ENCODE data around the gene BATF3.

The BATF3 gene

GRCh38 chr1:212722270-212722957 lies 22.8 kb upstream of the BATF3 start:
- TF ChIP-seq NFRKB (IDR thresholded peaks at IDR 0.05), result no peak
- TF ChIP-seq HDGF (IDR thresholded peaks at IDR 0.05; ENCODE audit: borderline replicate concordance), result no peak
- TF ChIP-seq ARNT (IDR thresholded peaks at IDR 0.05), result no peak
- no peak for TF ChIP-seq FOXK2 (IDR thresholded peaks at IDR 0.05)
- no peak for TF ChIP-seq FOXA1 (IDR thresholded peaks at IDR 0.05)
- TF ChIP-seq LEF1 (IDR thresholded peaks at IDR 0.05; ENCODE audit: borderline replicate concordance), result no peak
- no peak for TF ChIP-seq ZNF384 (IDR thresholded peaks at IDR 0.05)
- no peak for TF ChIP-seq PKNOX1 (IDR thresholded peaks at IDR 0.05)
- TF ChIP-seq FOXM1 (IDR thresholded peaks at IDR 0.05; ENCODE audit: borderline replicate concordance), result no peak
- TF ChIP-seq L3MBTL2 (conservative IDR thresholded peaks at IDR 0.05), result no peak
- TF ChIP-seq ELF4 (IDR thresholded peaks at IDR 0.05), result no peak
- no peak for TF ChIP-seq BHLHE40 (IDR thresholded peaks at IDR 0.05; ENCODE audit: borderline replicate concordance)
- ChIA-PET POLR2A (no interaction called here), CTCF (no interaction called here)
- DNase-seq (ENCODE audit: extremely low spot score), result no peak

- CTCF ChIA-PET, result no interaction called here
- TF ChIP-seq FOXK2 (IDR thresholded peaks at IDR 0.05), result no peak
- TF ChIP-seq SUZ12 (IDR thresholded peaks at IDR 0.05), result no peak
- no peak for TF ChIP-seq LEF1 (IDR thresholded peaks at IDR 0.05; ENCODE audit: borderline replicate concordance)
- no peak for TF ChIP-seq FOXM1 (IDR thresholded peaks at IDR 0.05; ENCODE audit: borderline replicate concordance)
- no peak for TF ChIP-seq TARDBP (IDR thresholded peaks at IDR 0.05)
- no peak for TF ChIP-seq NFRKB (IDR thresholded peaks at IDR 0.05)
- TF ChIP-seq BHLHE40 (IDR thresholded peaks at IDR 0.05; ENCODE audit: borderline replicate concordance), result no peak
- no peak for TF ChIP-seq ELF4 (IDR thresholded peaks at IDR 0.05)
- TF ChIP-seq SP1 (IDR thresholded peaks at IDR 0.05), result no peak
- no peak for TF ChIP-seq FOXA1 (IDR thresholded peaks at IDR 0.05)
- no peak for TF ChIP-seq L3MBTL2 (conservative IDR thresholded peaks at IDR 0.05)
- no peak for DNase-seq (ENCODE audit: extremely low spot score)
- POLR2A ChIA-PET, result no interaction called here
Observed at GRCh38 chr1:212721388-212722247, 22.0 kb upstream of the BATF3 start.

- DNase-seq (ENCODE audit: extremely low spot score), result no peak
- TF ChIP-seq TARDBP (IDR thresholded peaks at IDR 0.05), result no peak
- TF ChIP-seq LEF1 (IDR thresholded peaks at IDR 0.05; ENCODE audit: borderline replicate concordance), result no peak
- TF ChIP-seq ELF4 (IDR thresholded peaks at IDR 0.05), result no peak
- TF ChIP-seq CTBP1 (IDR thresholded peaks at IDR 0.05; ENCODE audit: borderline replicate concordance), result no peak
- no peak for TF ChIP-seq FOXA1 (IDR thresholded peaks at IDR 0.05)
- TF ChIP-seq FOXM1 (IDR thresholded peaks at IDR 0.05; ENCODE audit: borderline replicate concordance), result no peak
- TF ChIP-seq ZNF384 (IDR thresholded peaks at IDR 0.05), result no peak
- POLR2A ChIA-PET, result no interaction called here
- CTCF ChIA-PET, result no interaction called here
Observed at GRCh38 chr1:212719633-212720032, 20.0 kb upstream of the BATF3 start.

- ChIA-PET CTCF (interaction anchor here (0.6 to 0.7 kb wide), 2 partner anchors 15 to 46 kb away, joined by 3 to 5 read pairs; no protein-coding TSS in a partner anchor), POLR2A (no interaction called here)
- TF ChIP-seq ELF4 (IDR thresholded peaks at IDR 0.05) (no peak), CTBP1 (IDR thresholded peaks at IDR 0.05; ENCODE audit: borderline replicate concordance) (no peak), TARDBP (IDR thresholded peaks at IDR 0.05) (no peak), LEF1 (IDR thresholded peaks at IDR 0.05; ENCODE audit: borderline replicate concordance) (no peak), FOXA1 (IDR thresholded peaks at IDR 0.05) (no peak), NFRKB (IDR thresholded peaks at IDR 0.05) (no peak), SP1 (IDR thresholded peaks at IDR 0.05) (no peak), SUZ12 (IDR thresholded peaks at IDR 0.05) (no peak), L3MBTL2 (conservative IDR thresholded peaks at IDR 0.05) (no peak), HDGF (IDR thresholded peaks at IDR 0.05; ENCODE audit: borderline replicate concordance) (no peak), PKNOX1 (IDR thresholded peaks at IDR 0.05) (no peak), BHLHE40 (IDR thresholded peaks at IDR 0.05; ENCODE audit: borderline replicate concordance) (no peak), FOXK2 (IDR thresholded peaks at IDR 0.05) (no peak), ZNF384 (IDR thresholded peaks at IDR 0.05) (no peak), FOXM1 (IDR thresholded peaks at IDR 0.05; ENCODE audit: borderline replicate concordance) (no peak), ARNT (IDR thresholded peaks at IDR 0.05) (no peak)
- no peak for DNase-seq (ENCODE audit: extremely low spot score)
Observed at GRCh38 chr1:212718499-212718898, 18.9 kb upstream of the BATF3 start.

- no peak for TF ChIP-seq PKNOX1 (IDR thresholded peaks at IDR 0.05)
- TF ChIP-seq L3MBTL2 (conservative IDR thresholded peaks at IDR 0.05), result no peak
- no peak for TF ChIP-seq CTBP1 (IDR thresholded peaks at IDR 0.05; ENCODE audit: borderline replicate concordance)
- TF ChIP-seq HDGF (IDR thresholded peaks at IDR 0.05; ENCODE audit: borderline replicate concordance), result no peak
- TF ChIP-seq FOXM1 (IDR thresholded peaks at IDR 0.05; ENCODE audit: borderline replicate concordance), result no peak
- no peak for TF ChIP-seq ZNF384 (IDR thresholded peaks at IDR 0.05)
- TF ChIP-seq SUZ12 (IDR thresholded peaks at IDR 0.05), result no peak
- no peak for TF ChIP-seq BHLHE40 (IDR thresholded peaks at IDR 0.05; ENCODE audit: borderline replicate concordance)
- TF ChIP-seq TARDBP (IDR thresholded peaks at IDR 0.05), result no peak
- TF ChIP-seq ELF4 (IDR thresholded peaks at IDR 0.05), result no peak
- TF ChIP-seq ARNT (IDR thresholded peaks at IDR 0.05), result no peak
- TF ChIP-seq LEF1 (IDR thresholded peaks at IDR 0.05; ENCODE audit: borderline replicate concordance), result no peak
- TF ChIP-seq FOXK2 (IDR thresholded peaks at IDR 0.05), result no peak
- TF ChIP-seq NFRKB (IDR thresholded peaks at IDR 0.05), result no peak
- TF ChIP-seq FOXA1 (IDR thresholded peaks at IDR 0.05), result no peak
- no peak for DNase-seq (ENCODE audit: extremely low spot score)
- ChIA-PET POLR2A (no interaction called here), CTCF (interaction anchor here (1.0 kb wide), 1 partner anchor 15 kb away, joined by 4 read pairs; no protein-coding TSS in a partner anchor)
Observed at GRCh38 chr1:212716161-212716560, 16.5 kb upstream of the BATF3 start.

Data from HEK293T (cell line).